Measurements from ENCODE around the gene BUB3. TPM values are rescaled to one million over a fixed set of nuclear protein-coding genes. Genes with fewer than 3 reads are reported as not detected.

The BUB3 gene
- total and polyA plus RNA-seq, 2 of the 4 experiments (the other 2 are of a cell fraction), result 215 to 384 TPM

DNA sequence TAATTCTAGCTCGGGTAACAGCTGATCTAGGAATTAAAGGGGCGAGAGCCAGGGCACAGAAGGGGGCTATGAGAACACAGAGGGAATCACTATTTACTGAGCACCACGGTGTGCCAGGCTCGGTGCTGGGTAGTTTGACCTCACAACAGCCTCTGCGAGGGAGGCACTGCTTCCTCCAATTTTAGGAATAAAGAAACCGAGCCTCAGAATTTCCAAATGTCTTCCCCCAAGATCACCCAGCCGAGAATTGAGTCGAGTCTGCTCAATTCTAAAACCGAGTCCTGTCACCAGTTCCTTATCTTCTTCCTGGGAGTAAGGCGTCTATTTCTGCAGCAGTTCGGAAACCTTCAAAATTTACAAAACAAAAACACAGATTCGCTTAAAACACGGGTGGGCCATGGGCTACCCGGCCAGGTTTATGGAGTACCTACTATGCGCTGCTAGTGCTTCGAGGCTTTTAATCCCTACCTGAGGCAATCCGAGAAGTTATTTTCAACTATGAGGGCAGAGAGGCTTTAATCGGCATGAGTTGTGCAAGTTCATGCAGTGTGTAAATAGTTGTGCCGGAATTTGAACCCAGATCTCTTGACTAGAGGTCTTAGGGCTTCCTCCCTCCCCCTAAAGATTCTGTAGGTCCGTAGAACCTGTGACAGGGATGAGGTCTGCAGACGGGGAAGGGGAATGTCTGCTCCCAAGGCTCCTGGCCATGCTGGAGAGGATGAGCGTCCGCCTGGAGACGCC is 7.1 kb upstream of the BUB3 start:
- dilution Hi-C loops (cut with HindIII; ENCODE audit: low sequenced_read_pairs, unreplicated experiment), result no loop called here
- Histone ChIP-seq H3K27ac (ENCODE audit: insufficient read depth, low read length) (no peak overlapping the region), H2BK15ac (ENCODE audit: low read depth, low read length) (no peak overlapping the region), H2BK120ac (ENCODE audit: low read depth, low read length) (no peak overlapping the region), H3K79me1 (ENCODE audit: low read depth in 1 of 2, low read length in 2 of 2) (no peaks in the 10 kb centered on the region), H3K9me1 (ENCODE audit: insufficient read depth, low read length) (no peaks in the 10 kb centered on the region; the same call in 1 of the 2 replicates), H4K5ac (ENCODE audit: low read depth, low read length) (no peak overlapping the region), H3K56ac (ENCODE audit: extremely low read depth, insufficient read depth, low read length) (no peak overlapping the region; the same call in 1 of the 2 replicates), H3K4me3 (ENCODE audit: insufficient read depth, low read depth, low read length) (no peak overlapping the region), H3K4me2 (ENCODE audit: low read depth, low read length) (no peak overlapping the region), H3K36me3 (ENCODE audit: control insufficient read depth, insufficient read depth, low read length) (no peaks in the 10 kb centered on the region), H4K91ac (ENCODE audit: insufficient read depth, low read depth, low read length) (no peak overlapping the region), H3K4ac (ENCODE audit: low read depth, low read length) (no peak overlapping the region), H3K23ac (ENCODE audit: low read depth, low read length) (no peak overlapping the region), H2AFZ (replicated peaks; ENCODE audit: low read length, poor library complexity) (peak overlapping the region; percentile 8), H3K4me1 (ENCODE audit: control insufficient read depth, insufficient read depth, low read length) (no peaks in the 10 kb centered on the region; the same call in 1 of the 2 replicates), H2AK9ac (replicated peaks; ENCODE audit: low read depth, low read length, poor library complexity) (no peak overlapping the region), H4K8ac (ENCODE audit: low read depth in 2 of 2, low read length in 2 of 2) (no peak overlapping the region), H3K27me3 (ENCODE audit: control insufficient read depth, insufficient read depth, low read length) (peaks cover 98% of the 10 kb centered on the region), H2BK20ac (ENCODE audit: low read depth, low read length) (no peak overlapping the region), H4K20me1 (ENCODE audit: insufficient read depth, low read length) (0 out of 2 replicates have a peak, but pooled peaks cover 3% of the 10 kb centered on the region), H3K18ac (ENCODE audit: low read depth, low read length) (no peak overlapping the region), H3K9ac (ENCODE audit: low read depth, low read length) (no peak overlapping the region), H3K14ac (replicated peaks; ENCODE audit: low read depth, low read length) (no peak overlapping the region), H2AK5ac (ENCODE audit: low read depth, low read length) (no peak overlapping the region), H2BK5ac (ENCODE audit: low read depth, low read length, poor library complexity, severe bottlenecking) (no peak overlapping the region), H3K9me3 (ENCODE audit: control insufficient read depth, insufficient read depth, low read length) (peaks cover 7% of the 10 kb centered on the region)
- CTCF ChIA-PET, result no interaction called here
- intact Hi-C loops (cut with micrococcal nuclease), result no loop called here
- ATAC-seq (ENCODE audit: low read depth) (no peak), DNase-seq (no peak)
- POLR2A ChIA-PET (ENCODE audit: unreplicated experiment), result no interaction called here
- BruUV-seq (replicated peaks), result no TSS peak
- in situ Hi-C loops (cut with MboI; ENCODE audit: low sequenced_read_pairs), result loop anchor here (25.0 kb wide), 1 partner anchor 1240 kb away; no protein-coding TSS in a partner anchor
- 6% methylated on average over 14 of the region's 24 CpGs; no CpG with 5 or more reads in 1 of the 2 experiments for WGBS, 2 experiments (ENCODE audit: extremely low coverage in 2 of 2, insufficient read length in 1 of 2)
- TF ChIP-seq RCOR1 (IDR thresholded peaks at IDR 0.05; ENCODE audit: insufficient replicate concordance, low read length), result no peak
- TF ChIP-seq USF2 (IDR thresholded peaks at IDR 0.05; ENCODE audit: low read depth, low read length), result no peak
- TF ChIP-seq, protein P1, sequence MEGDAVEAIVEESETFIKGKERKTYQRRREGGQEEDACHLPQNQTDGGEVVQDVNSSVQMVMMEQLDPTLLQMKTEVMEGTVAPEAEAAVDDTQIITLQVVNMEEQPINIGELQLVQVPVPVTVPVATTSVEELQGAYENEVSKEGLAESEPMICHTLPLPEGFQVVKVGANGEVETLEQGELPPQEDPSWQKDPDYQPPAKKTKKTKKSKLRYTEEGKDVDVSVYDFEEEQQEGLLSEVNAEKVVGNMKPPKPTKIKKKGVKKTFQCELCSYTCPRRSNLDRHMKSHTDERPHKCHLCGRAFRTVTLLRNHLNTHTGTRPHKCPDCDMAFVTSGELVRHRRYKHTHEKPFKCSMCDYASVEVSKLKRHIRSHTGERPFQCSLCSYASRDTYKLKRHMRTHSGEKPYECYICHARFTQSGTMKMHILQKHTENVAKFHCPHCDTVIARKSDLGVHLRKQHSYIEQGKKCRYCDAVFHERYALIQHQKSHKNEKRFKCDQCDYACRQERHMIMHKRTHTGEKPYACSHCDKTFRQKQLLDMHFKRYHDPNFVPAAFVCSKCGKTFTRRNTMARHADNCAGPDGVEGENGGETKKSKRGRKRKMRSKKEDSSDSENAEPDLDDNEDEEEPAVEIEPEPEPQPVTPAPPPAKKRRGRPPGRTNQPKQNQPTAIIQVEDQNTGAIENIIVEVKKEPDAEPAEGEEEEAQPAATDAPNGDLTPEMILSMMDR (conservative IDR thresholded peaks at IDR 0.05; ENCODE audit: low read depth, low read length), result no peak
- TF ChIP-seq NFE2L2 (IDR thresholded peaks at IDR 0.05; ENCODE audit: low read depth, low read length), result no peak
- TF ChIP-seq CEBPB (IDR thresholded peaks at IDR 0.05; ENCODE audit: low read depth, low read length), result no peak
- no peak for TF ChIP-seq RFX5 (IDR thresholded peaks at IDR 0.05; ENCODE audit: low read depth, low read length)
- no peak for TF ChIP-seq MXI1 (IDR thresholded peaks at IDR 0.05; ENCODE audit: borderline replicate concordance, low read depth, low read length)
- no peak for TF ChIP-seq POLR2A (IDR thresholded peaks at IDR 0.05; ENCODE audit: low read depth, low read length)
- TF ChIP-seq CHD1 (IDR thresholded peaks at IDR 0.05; ENCODE audit: low read depth, low read length), result no peak
- TF ChIP-seq RAD21 (IDR thresholded peaks at IDR 0.05; ENCODE audit: low read length), result no peak
- no peak for TF ChIP-seq BHLHE40 (IDR thresholded peaks at IDR 0.05; ENCODE audit: low read depth, low read length)
- no peak for TF ChIP-seq ELK1 (IDR thresholded peaks at IDR 0.05; ENCODE audit: borderline replicate concordance, low read depth, low read length)
- no peak for TF ChIP-seq FOS (IDR thresholded peaks at IDR 0.05; ENCODE audit: low read depth, low read length)
- TF ChIP-seq MAFK (IDR thresholded peaks at IDR 0.05; ENCODE audit: low read depth, low read length), result no peak
- no peak for TF ChIP-seq SMC3 (IDR thresholded peaks at IDR 0.05; ENCODE audit: low read depth, low read length)

Data from IMR-90 (cell line).